HuH-7 (cell line): ENCODE measurements around the gene FTCDNL1.

Source experiments
- DNase-seq: peaks from one replicate; pipeline ENCODE4 v3.0.0; 2011; ENCODE audit warnings: low spot score

FTCDNL1 gene

GRCh38 chr2:199791326-199791725, 59.7 kb downstream of the FTCDNL1 start:
- DNase-seq, result no peak

DNA sequence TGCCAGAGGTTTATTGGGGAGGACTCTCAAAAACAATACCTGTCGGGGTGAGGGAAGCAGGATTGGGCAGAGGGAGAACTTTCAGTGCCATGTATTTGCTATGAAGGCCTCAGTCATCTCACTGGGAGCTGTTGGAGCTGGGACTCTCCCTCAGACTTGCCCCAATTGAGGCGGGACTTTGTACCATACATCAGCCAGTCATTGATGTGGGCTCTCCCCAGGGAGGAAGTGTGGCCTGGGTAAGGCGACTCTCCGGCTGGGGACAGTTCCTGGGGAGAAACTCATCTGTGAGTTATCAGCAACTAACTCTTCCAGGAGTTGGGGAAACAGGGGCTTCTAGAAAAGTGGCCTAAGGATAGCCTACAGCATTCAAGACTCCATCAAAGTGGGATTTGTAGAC, 66.5 kb downstream of the FTCDNL1 start:
- DNase-seq, result no peak

GRCh38 chr2:199779589-199779988, 71.4 kb downstream of the FTCDNL1 start:
- no peak for DNase-seq

DNA sequence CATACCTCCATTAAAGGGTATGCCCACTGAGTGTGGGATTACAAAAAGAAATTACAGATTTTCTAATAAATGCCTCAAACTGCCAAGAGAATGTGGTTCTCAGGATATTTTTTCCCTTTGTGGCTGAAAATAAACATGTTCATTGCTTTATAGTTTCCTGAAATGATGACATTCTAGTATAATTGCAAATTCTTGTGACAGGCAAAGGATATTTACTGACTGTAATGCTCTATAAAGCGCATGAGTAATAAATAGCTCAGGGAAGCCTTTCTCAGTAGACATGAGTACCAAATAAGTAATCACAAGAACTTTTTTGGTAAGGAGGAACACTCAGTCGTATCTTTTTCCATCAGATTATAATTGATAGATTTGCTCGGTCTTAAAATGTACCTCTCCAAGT, 72.3 kb downstream of the FTCDNL1 start:
- DNase-seq, result no peak

GRCh38 chr2:199777916-199778315, 73.1 kb downstream of the FTCDNL1 start:
- DNase-seq, result no peak

GRCh38 chr2:199777315-199777714, 73.7 kb downstream of the FTCDNL1 start:
- no peak for DNase-seq

DNA sequence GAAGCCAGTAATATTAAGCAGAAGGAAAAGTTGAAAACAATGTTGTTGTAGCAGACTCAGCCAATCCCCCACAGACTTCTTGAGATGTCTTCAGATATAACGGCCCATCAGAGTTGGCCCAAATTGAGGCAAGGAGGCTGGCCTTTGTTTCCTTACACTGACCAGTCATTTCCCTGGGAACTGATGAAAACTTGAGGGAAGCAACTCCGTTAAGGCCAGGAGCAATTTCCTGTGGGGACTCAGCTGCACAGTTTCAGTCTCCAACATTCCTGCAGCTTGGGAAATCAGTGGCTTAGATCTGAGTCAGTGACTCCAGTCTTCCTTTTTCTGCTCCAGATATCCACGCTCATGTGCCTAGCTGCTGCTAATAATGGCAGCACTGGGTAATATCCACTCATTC, 75.7 kb downstream of the FTCDNL1 start:
- no peak for DNase-seq

GRCh38 chr2:199772035-199772976, 78.7 kb downstream of the FTCDNL1 start:
- DNase-seq, result no peak

DNA sequence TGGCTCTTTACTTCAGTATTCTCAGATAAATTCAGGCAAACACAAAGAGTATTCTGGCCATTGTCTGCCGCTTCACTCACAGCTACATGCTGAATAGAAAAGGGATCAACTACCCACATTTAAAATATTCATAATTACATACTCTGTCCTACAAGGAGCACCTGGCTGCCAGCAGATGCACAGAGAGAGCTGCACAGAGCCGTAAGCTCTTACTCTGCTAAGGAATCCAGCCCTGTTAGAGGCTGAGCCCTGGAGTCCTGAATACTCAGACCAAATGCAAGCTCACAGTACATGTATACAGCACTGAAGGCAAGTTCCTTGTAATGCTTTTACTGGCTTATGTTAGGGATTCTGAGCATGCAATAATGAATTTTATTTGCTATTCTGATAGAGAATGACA, 80.3 kb downstream of the FTCDNL1 start:
- DNase-seq, result no peak

- no peak for DNase-seq
Observed at GRCh38 chr2:199765646-199766045, 85.3 kb downstream of the FTCDNL1 start.

- DNase-seq, result peak; percentile 40
Observed at GRCh38 chr2:199764273-199764800, 86.7 kb downstream of the FTCDNL1 start.

GRCh38 chr2:199762963-199763362, 88.0 kb downstream of the FTCDNL1 start:
- DNase-seq, result no peak

DNA sequence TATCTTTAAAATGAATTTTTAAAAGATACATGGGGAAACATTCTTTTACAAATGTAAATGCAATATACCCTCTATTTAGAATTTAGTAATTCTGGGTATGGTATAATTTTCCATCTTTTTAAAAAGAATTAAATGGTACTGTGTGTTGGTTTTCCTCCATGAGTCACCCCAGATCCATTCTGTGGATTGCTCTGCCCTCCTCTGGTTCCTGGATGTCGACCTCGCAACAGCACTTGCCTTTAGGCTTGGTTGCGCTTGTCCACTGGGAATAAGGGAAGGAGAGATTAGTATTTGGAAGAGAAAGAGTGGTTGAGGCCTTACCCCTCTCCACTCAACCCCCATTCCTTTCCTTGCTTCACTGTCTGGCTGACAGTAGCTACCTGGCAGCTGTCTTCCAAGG, 90.4 kb downstream of the FTCDNL1 start:
- no peak for DNase-seq

- no peak for DNase-seq
Observed at GRCh38 chr2:199757233-199757870, 93.6 kb downstream of the FTCDNL1 start.

- no peak for DNase-seq
Observed at GRCh38 chr2:199756743-199757142, 94.2 kb downstream of the FTCDNL1 start.

DNA sequence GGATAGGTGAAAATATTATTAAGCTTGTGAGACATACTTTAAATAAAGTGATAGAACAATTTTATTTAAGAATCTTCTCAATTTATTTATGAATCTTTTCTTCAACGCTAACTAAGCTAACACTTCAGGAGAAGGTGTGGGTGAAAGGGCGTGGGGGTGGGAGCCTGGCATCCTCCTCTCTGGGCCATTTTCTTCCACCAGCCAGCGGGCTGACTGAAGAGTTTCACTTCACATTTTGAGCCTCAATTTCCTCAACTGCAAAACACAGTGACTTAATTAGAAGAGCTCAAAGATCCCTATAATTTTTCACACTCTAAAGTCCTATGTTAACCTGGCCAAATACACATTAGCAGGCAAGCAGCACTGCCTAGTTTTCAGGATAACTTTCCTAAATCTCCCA, 94.8 kb downstream of the FTCDNL1 start:
- DNase-seq, result no peak

DNA sequence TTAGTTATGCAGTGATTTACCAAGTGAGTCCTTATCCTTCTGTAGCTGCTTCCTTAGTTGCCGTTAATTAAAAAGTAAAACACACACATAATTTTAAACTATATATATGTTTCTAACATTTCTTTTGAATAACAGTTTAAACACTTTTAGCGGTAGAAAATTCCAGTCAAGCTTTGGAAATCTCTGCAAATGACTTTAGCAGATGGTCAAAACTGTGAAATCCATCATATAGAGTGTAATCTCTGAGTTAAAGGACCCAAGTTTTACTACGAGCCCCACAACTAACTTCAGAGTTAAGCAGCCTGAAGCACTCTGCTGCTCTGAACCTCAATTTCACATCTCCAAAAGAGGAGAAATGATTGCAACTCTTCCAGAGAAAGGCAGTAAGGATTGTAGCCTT, 96.2 kb downstream of the FTCDNL1 start:
- no peak for DNase-seq

DNA sequence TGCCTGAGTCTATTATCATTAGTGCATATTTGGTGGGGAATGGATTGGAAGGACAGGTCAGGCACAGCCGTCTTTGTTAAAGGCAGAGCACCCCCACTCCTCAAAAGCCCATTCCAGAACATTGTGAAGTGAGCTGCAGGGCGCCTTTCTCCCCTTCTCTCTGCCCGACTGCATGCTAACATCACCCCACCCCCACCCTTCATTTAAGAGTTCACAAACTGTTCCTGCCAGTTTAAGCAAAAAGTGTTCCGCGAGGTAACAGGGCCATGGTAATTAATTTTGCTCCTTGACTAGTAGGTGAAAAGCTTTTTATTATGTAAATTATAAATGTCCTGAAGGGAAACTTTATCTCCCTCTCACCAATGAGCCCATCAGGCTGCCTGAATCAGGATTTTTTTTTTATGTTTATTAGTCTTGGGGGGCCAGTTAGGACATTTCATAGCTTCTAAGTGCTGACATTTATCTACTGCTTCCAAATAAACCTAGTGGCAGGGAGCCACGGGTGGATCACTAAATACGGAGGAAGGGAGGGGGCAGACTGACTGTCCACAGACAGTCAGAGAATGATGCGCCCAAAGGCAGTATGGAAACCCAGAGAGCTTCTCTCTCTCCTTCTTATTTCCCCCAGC, 99.4 kb downstream of the FTCDNL1 start:
- no peak for DNase-seq

- no peak for DNase-seq
Observed at GRCh38 chr2:199749571-199749970, 101.4 kb downstream of the FTCDNL1 start.

- DNase-seq, result no peak
Observed at GRCh38 chr2:199744724-199745123, 106.3 kb downstream of the FTCDNL1 start.

- no peak for DNase-seq
Observed at GRCh38 chr2:199744260-199744659, 106.7 kb downstream of the FTCDNL1 start.

DNA sequence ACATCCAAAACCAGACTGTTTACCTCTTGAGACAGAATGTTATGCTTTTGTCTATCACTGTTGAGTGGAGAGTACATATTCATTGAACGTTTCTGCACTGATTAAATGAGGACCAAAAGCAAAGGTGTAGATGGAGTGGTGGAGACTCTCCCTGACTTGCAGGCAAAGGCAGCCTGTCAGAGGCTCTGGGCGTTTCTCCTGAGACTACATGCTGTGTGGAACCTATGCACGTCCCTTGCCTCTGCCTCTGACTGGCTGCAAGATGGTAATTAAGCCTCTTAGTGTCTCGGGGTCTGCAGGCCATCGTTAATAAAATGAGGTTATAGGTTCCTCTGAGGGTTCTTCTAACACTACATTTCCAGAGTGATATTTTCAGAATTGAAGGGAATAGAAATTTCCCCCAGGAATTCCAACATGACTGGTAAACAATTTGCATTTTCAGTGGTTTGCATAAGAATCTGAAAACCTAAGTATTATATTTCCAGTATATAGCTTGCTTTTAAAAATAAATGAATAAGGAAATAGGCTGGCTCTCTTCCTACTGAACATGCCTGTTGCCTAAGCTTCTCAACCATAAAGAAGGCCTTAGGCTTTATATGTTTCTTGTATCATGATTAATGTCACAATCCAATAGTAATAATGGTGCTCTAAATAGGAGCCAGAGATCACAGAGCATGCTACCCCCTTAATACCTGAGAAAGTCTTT, 107.4 kb downstream of the FTCDNL1 start:
- no peak for DNase-seq
